Measurements from ENCODE around the gene ADCY3. TPM values are rescaled to one million over a fixed set of nuclear protein-coding genes. Genes with fewer than 3 reads are reported as not detected.

The ADCY3 gene
- polyA plus RNA-seq, 2 donors: 15.2 to 32.0 TPM

- WGBS, 2 donors: 90 to 92% methylated on average over 22 of the region's 22 CpGs
- no peaks in the 10 kb centered on the region for H3K27me3 ChIP-seq (ENCODE audit: control insufficient read depth in 1 of 2, insufficient read depth in 2 of 2, low read length in 2 of 2)
- no peaks in the 10 kb centered on the region for H3K4me1 ChIP-seq (ENCODE audit: control insufficient read depth in 2 of 2, insufficient read depth in 2 of 2, low read length in 1 of 2)
- H3K4me3 ChIP-seq (ENCODE audit: low read depth in 1 of 2, low read length in 2 of 2): no peak overlapping the region
- H3K27ac ChIP-seq (ENCODE audit: low read depth in 2 of 2, low read length in 1 of 2): no peak overlapping the region
- H3K9me3 ChIP-seq (ENCODE audit: control insufficient read depth in 2 of 2, insufficient read depth in 1 of 2, low read depth in 1 of 2, low read length in 1 of 2): no peaks in the 10 kb centered on the region
- H3K36me3 ChIP-seq (ENCODE audit: control insufficient read depth in 2 of 2, insufficient read depth in 2 of 2, low read length in 1 of 2): peaks cover 0 to 23% of the 10 kb centered on the region in 2 donors
Measured at GRCh38 chr2:24832931-24833701, 86.9 kb downstream of the ADCY3 start.

GRCh38 chr2:24832521-24832920 is 87.5 kb downstream of the ADCY3 start:
- Histone ChIP-seq H3K36me3 (ENCODE audit: control insufficient read depth in 2 of 2, insufficient read depth in 2 of 2, low read length in 1 of 2) (peaks cover 0 to 19% of the 10 kb centered on the region in 2 donors), H3K27me3 (ENCODE audit: control insufficient read depth in 1 of 2, insufficient read depth in 2 of 2, low read length in 2 of 2) (no peaks in the 10 kb centered on the region), H3K4me1 (ENCODE audit: control insufficient read depth in 2 of 2, insufficient read depth in 2 of 2, low read length in 1 of 2) (peaks cover 0 to 2% of the 10 kb centered on the region in 2 donors), H3K27ac (ENCODE audit: low read depth in 2 of 2, low read length in 1 of 2) (no peak overlapping the region), H3K4me3 (ENCODE audit: low read depth in 1 of 2, low read length in 2 of 2) (no peak overlapping the region), H3K9me3 (ENCODE audit: control insufficient read depth in 2 of 2, insufficient read depth in 1 of 2, low read depth in 1 of 2, low read length in 1 of 2) (no peaks in the 10 kb centered on the region)
- 68 to 74% methylated on average over 9 of the region's 9 CpGs for WGBS, 2 donors

- Histone ChIP-seq H3K36me3 (ENCODE audit: control insufficient read depth in 2 of 2, insufficient read depth in 2 of 2, low read length in 1 of 2) (peaks cover 0 to 23% of the 10 kb centered on the region in 2 donors), H3K27me3 (ENCODE audit: control insufficient read depth in 1 of 2, insufficient read depth in 2 of 2, low read length in 2 of 2) (no peaks in the 10 kb centered on the region), H3K4me1 (ENCODE audit: control insufficient read depth in 2 of 2, insufficient read depth in 2 of 2, low read length in 1 of 2) (peaks cover 0 to 2% of the 10 kb centered on the region in 2 donors), H3K9me3 (ENCODE audit: control insufficient read depth in 2 of 2, insufficient read depth in 1 of 2, low read depth in 1 of 2, low read length in 1 of 2) (no peaks in the 10 kb centered on the region), H3K27ac (ENCODE audit: low read depth in 2 of 2, low read length in 1 of 2) (no peak overlapping the region), H3K4me3 (ENCODE audit: low read depth in 1 of 2, low read length in 2 of 2) (no peak overlapping the region)
- WGBS, 2 donors: 54 to 67% methylated on average over 12 to 14 of the region's 14 CpGs
Measured at GRCh38 chr2:24832073-24832461, 88.0 kb downstream of the ADCY3 start.

- Histone ChIP-seq H3K9me3 (ENCODE audit: control insufficient read depth in 2 of 2, insufficient read depth in 1 of 2, low read depth in 1 of 2, low read length in 1 of 2) (no peaks in the 10 kb centered on the region), H3K4me3 (ENCODE audit: low read depth in 1 of 2, low read length in 2 of 2) (no peak overlapping the region), H3K4me1 (ENCODE audit: control insufficient read depth in 2 of 2, insufficient read depth in 2 of 2, low read length in 1 of 2) (peaks cover 0 to 2% of the 10 kb centered on the region in 2 donors), H3K27me3 (ENCODE audit: control insufficient read depth in 1 of 2, insufficient read depth in 2 of 2, low read length in 2 of 2) (no peaks in the 10 kb centered on the region), H3K36me3 (ENCODE audit: control insufficient read depth in 2 of 2, insufficient read depth in 2 of 2, low read length in 1 of 2) (peaks cover 0 to 18% of the 10 kb centered on the region in 2 donors), H3K27ac (ENCODE audit: low read depth in 2 of 2, low read length in 1 of 2) (no peak overlapping the region)
- 87 to 89% methylated on average over 13 to 18 of the region's 18 CpGs for WGBS, 2 donors
Measured at GRCh38 chr2:24831221-24832072, 88.6 kb downstream of the ADCY3 start.

- no peak overlapping the region for H3K27ac ChIP-seq (ENCODE audit: low read depth in 2 of 2, low read length in 1 of 2)
- no peaks in the 10 kb centered on the region for H3K27me3 ChIP-seq (ENCODE audit: control insufficient read depth in 1 of 2, insufficient read depth in 2 of 2, low read length in 2 of 2)
Measured at GRCh38 chr2:24830786-24831185, 89.3 kb downstream of the ADCY3 start.

GRCh38 chr2:24830351-24830750 is 89.7 kb downstream of the ADCY3 start:
- no peaks in the 10 kb centered on the region for H3K27me3 ChIP-seq (ENCODE audit: control insufficient read depth in 1 of 2, insufficient read depth in 2 of 2, low read length in 2 of 2)
- peaks cover 0 to 2% of the 10 kb centered on the region in 2 donors for H3K4me1 ChIP-seq (ENCODE audit: control insufficient read depth in 2 of 2, insufficient read depth in 2 of 2, low read length in 1 of 2)
- peaks cover 0 to 23% of the 10 kb centered on the region in 2 donors for H3K36me3 ChIP-seq (ENCODE audit: control insufficient read depth in 2 of 2, insufficient read depth in 2 of 2, low read length in 1 of 2)
- no peaks in the 10 kb centered on the region for H3K9me3 ChIP-seq (ENCODE audit: control insufficient read depth in 2 of 2, insufficient read depth in 1 of 2, low read depth in 1 of 2, low read length in 1 of 2)
- WGBS, 2 donors: 88 to 93% methylated on average over 5 of the region's 5 CpGs
- H3K27ac ChIP-seq (ENCODE audit: low read depth in 2 of 2, low read length in 1 of 2): no peak overlapping the region
- no peak overlapping the region for H3K4me3 ChIP-seq (ENCODE audit: low read depth in 1 of 2, low read length in 2 of 2)

More at GRCh38 chr2:24830786-24831185, 89.3 kb downstream of the ADCY3 start:
- WGBS, 2 donors: 86 to 92% methylated on average over 12 of the region's 12 CpGs
- peaks cover 0 to 23% of the 10 kb centered on the region in 2 donors for H3K36me3 ChIP-seq (ENCODE audit: control insufficient read depth in 2 of 2, insufficient read depth in 2 of 2, low read length in 1 of 2)
- no peaks in the 10 kb centered on the region for H3K9me3 ChIP-seq (ENCODE audit: control insufficient read depth in 2 of 2, insufficient read depth in 1 of 2, low read depth in 1 of 2, low read length in 1 of 2)
- H3K4me3 ChIP-seq (ENCODE audit: low read depth in 1 of 2, low read length in 2 of 2): no peak overlapping the region
- peaks cover 0 to 2% of the 10 kb centered on the region in 2 donors for H3K4me1 ChIP-seq (ENCODE audit: control insufficient read depth in 2 of 2, insufficient read depth in 2 of 2, low read length in 1 of 2)

- H3K4me3 ChIP-seq (ENCODE audit: low read depth in 1 of 2, low read length in 2 of 2): no peak overlapping the region
- no peaks in the 10 kb centered on the region for H3K27me3 ChIP-seq (ENCODE audit: control insufficient read depth in 1 of 2, insufficient read depth in 2 of 2, low read length in 2 of 2)
- no peaks in the 10 kb centered on the region for H3K9me3 ChIP-seq (ENCODE audit: control insufficient read depth in 2 of 2, insufficient read depth in 1 of 2, low read depth in 1 of 2, low read length in 1 of 2)
- peaks cover 0 to 2% of the 10 kb centered on the region in 2 donors for H3K4me1 ChIP-seq (ENCODE audit: control insufficient read depth in 2 of 2, insufficient read depth in 2 of 2, low read length in 1 of 2)
- 76 to 80% methylated on average over 17 of the region's 17 CpGs for WGBS, 2 donors
- H3K27ac ChIP-seq (ENCODE audit: low read depth in 2 of 2, low read length in 1 of 2): no peak overlapping the region
- peaks cover 0 to 15% of the 10 kb centered on the region in 2 donors for H3K36me3 ChIP-seq (ENCODE audit: control insufficient read depth in 2 of 2, insufficient read depth in 2 of 2, low read length in 1 of 2)
Measured at GRCh38 chr2:24828238-24828996, 91.6 kb downstream of the ADCY3 start.

GRCh38 chr2:24827321-24828237 is 92.5 kb downstream of the ADCY3 start:
- Histone ChIP-seq H3K36me3 (ENCODE audit: control insufficient read depth in 2 of 2, insufficient read depth in 2 of 2, low read length in 1 of 2) (peaks cover 2 to 19% of the 10 kb centered on the region in 2 donors), H3K4me1 (ENCODE audit: control insufficient read depth in 2 of 2, insufficient read depth in 2 of 2, low read length in 1 of 2) (peaks cover 0 to 2% of the 10 kb centered on the region in 2 donors), H3K27ac (ENCODE audit: low read depth in 2 of 2, low read length in 1 of 2) (no peak overlapping the region), H3K27me3 (ENCODE audit: control insufficient read depth in 1 of 2, insufficient read depth in 2 of 2, low read length in 2 of 2) (no peaks in the 10 kb centered on the region), H3K9me3 (ENCODE audit: control insufficient read depth in 2 of 2, insufficient read depth in 1 of 2, low read depth in 1 of 2, low read length in 1 of 2) (no peaks in the 10 kb centered on the region), H3K4me3 (ENCODE audit: low read depth in 1 of 2, low read length in 2 of 2) (no peak overlapping the region)
- 40 to 47% methylated on average over 30 of the region's 30 CpGs for WGBS, 2 donors

Measured in esophagus (tissue), 2 donors.